OCI-LY1 (cell line): ENCODE measurements around the gene C5orf46.

Experiments
- CTCF ChIP-seq: fragments of 200-600 bp; sonication (generic), shearing (Covaris generic); IDR thresholded peaks from 2 replicates; pipeline ENCODE4 v1.5.1; 2017; ENCODE audit warnings: mild to moderate bottlenecking, antibody characterized with exemption, low read length, moderate library complexity, mixed read lengths
- EZH2 ChIP-seq: fragments of 200-600 bp; sonication (generic), shearing (Covaris generic); IDR thresholded peaks from 2 replicates; pipeline ENCODE4 v1.8.0; 2017; ENCODE audit warnings: borderline replicate concordance, mixed run types, mild to moderate bottlenecking, antibody characterized with exemption, low read length, moderate library complexity, mixed read lengths

- no peak for TF ChIP-seq CTCF
- TF ChIP-seq EZH2 = no peak
Observed at GRCh38 chr5:147913786-147914185, 7.4 kb upstream of the C5orf46 start.
